Measurements from ENCODE around the gene GIGYF1. TPM values are rescaled to one million over a fixed set of nuclear protein-coding genes. Genes with fewer than 3 reads are reported as not detected.

Gene GIGYF1
- total and polyA plus RNA-seq, 2 of the 13 experiments (the other 11 are each of a cell fraction or from before 2014, with no cell fraction given), result 7.6 to 16.1 TPM

GRCh38 chr7:100722480-100723212 lies 28.6 kb upstream of the GIGYF1 start (continued):
- TF ChIP-seq ZUFSP (CRISPR knock-in tag; IDR thresholded peaks at IDR 0.05; ENCODE audit: borderline replicate concordance) (no peak), ZNF17 (CRISPR knock-in tag; IDR thresholded peaks at IDR 0.05) (no peak), ARID2 (CRISPR knock-in tag; IDR thresholded peaks at IDR 0.05; ENCODE audit: borderline replicate concordance) (no peak), ZNF446 (CRISPR knock-in tag; IDR thresholded peaks at IDR 0.05) (no peak), PRPF4 (IDR thresholded peaks at IDR 0.05; ENCODE audit: low read depth, low read length, poor library complexity, severe bottlenecking) (no peak), ZBTB38 (CRISPR knock-in tag; IDR thresholded peaks at IDR 0.05) (peak; percentile 91), KDM4B (CRISPR knock-in tag; IDR thresholded peaks at IDR 0.05) (no peak), PRMT3 (CRISPR knock-in tag; IDR thresholded peaks at IDR 0.05; ENCODE audit: borderline replicate concordance, low read depth) (no peak), CBX1 (IDR thresholded peaks at IDR 0.05; ENCODE audit: low read depth) (no peak), SCMH1 (CRISPR knock-in tag; IDR thresholded peaks at IDR 0.05; ENCODE audit: borderline replicate concordance) (no peak), CBX5 (CRISPR knock-in tag; IDR thresholded peaks at IDR 0.05; ENCODE audit: borderline replicate concordance) (no peak), U2AF2 (IDR thresholded peaks at IDR 0.05; ENCODE audit: low read depth, low read length) (no peak), ZC3H13 (CRISPR knock-in tag; IDR thresholded peaks at IDR 0.05) (no peak; the same call in 1 of the 2 replicates), LBX2 (CRISPR knock-in tag; IDR thresholded peaks at IDR 0.05; ENCODE audit: borderline replicate concordance) (no peak), SP5 (CRISPR knock-in tag; IDR thresholded peaks at IDR 0.05; ENCODE audit: borderline replicate concordance, low read depth) (no peak), ZNF24 (IDR thresholded peaks at IDR 0.05) (peak; percentile 87)
- TF ChIP-seq, protein P1, sequence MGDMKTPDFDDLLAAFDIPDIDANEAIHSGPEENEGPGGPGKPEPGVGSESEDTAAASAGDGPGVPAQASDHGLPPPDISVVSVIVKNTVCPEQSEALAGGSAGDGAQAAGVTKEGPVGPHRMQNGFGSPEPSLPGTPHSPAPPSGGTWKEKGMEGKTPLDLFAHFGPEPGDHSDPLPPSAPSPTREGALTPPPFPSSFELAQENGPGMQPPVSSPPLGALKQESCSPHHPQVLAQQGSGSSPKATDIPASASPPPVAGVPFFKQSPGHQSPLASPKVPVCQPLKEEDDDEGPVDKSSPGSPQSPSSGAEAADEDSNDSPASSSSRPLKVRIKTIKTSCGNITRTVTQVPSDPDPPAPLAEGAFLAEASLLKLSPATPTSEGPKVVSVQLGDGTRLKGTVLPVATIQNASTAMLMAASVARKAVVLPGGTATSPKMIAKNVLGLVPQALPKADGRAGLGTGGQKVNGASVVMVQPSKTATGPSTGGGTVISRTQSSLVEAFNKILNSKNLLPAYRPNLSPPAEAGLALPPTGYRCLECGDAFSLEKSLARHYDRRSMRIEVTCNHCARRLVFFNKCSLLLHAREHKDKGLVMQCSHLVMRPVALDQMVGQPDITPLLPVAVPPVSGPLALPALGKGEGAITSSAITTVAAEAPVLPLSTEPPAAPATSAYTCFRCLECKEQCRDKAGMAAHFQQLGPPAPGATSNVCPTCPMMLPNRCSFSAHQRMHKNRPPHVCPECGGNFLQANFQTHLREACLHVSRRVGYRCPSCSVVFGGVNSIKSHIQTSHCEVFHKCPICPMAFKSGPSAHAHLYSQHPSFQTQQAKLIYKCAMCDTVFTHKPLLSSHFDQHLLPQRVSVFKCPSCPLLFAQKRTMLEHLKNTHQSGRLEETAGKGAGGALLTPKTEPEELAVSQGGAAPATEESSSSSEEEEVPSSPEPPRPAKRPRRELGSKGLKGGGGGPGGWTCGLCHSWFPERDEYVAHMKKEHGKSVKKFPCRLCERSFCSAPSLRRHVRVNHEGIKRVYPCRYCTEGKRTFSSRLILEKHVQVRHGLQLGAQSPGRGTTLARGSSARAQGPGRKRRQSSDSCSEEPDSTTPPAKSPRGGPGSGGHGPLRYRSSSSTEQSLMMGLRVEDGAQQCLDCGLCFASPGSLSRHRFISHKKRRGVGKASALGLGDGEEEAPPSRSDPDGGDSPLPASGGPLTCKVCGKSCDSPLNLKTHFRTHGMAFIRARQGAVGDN (CRISPR knock-in tag; IDR thresholded peaks at IDR 0.05), result peak; percentile 61
- TF ChIP-seq, protein P2, sequence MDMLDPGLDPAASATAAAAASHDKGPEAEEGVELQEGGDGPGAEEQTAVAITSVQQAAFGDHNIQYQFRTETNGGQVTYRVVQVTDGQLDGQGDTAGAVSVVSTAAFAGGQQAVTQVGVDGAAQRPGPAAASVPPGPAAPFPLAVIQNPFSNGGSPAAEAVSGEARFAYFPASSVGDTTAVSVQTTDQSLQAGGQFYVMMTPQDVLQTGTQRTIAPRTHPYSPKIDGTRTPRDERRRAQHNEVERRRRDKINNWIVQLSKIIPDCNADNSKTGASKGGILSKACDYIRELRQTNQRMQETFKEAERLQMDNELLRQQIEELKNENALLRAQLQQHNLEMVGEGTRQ (IDR thresholded peaks at IDR 0.05; ENCODE audit: low read depth, low read length), result no peak
- TF ChIP-seq, protein P2 (CRISPR knock-in tag; IDR thresholded peaks at IDR 0.05; ENCODE audit: borderline replicate concordance), result peak; percentile 27; the same call in 1 of the 2 replicates
- TF ChIP-seq, protein P3, sequence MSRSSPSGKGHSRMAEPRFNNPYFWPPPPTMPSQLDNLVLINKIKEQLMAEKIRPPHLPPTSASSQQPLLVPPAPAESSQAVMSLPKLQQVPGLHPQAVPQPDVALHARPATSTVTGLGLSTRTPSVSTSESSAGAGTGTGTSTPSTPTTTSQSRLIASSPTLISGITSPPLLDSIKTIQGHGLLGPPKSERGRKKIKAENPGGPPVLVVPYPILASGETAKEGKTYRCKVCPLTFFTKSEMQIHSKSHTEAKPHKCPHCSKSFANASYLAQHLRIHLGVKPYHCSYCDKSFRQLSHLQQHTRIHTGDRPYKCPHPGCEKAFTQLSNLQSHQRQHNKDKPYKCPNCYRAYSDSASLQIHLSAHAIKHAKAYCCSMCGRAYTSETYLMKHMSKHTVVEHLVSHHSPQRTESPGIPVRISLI (CRISPR knock-in tag; IDR thresholded peaks at IDR 0.05; ENCODE audit: borderline replicate concordance), result no peak

All from HepG2 (cell line).